GM12872 (cell line): Measurements from ENCODE around the gene NLGN2.

Experiments used
- CTCF ChIP-seq: IDR thresholded peaks from 3 replicates; pipeline ENCODE4 v1.5.1; 2011; ENCODE audit warnings: low read depth, mild to moderate bottlenecking, low read length, moderate library complexity; ENCODE audit not compliant: insufficient read depth

NLGN2 gene

GRCh38 chr17:7437369-7437863 is 29.8 kb downstream of the NLGN2 start:
- no peak for TF ChIP-seq CTCF

GRCh38 chr17:7437950-7438614 is 30.4 kb downstream of the NLGN2 start:
- TF ChIP-seq CTCF, result no peak

- no peak for TF ChIP-seq CTCF
Observed at GRCh38 chr17:7438656-7439460, 31.2 kb downstream of the NLGN2 start.

GRCh38 chr17:7439462-7440112 is 31.9 kb downstream of the NLGN2 start, which contains the start of gene FGF11:
Gene FGF11, plus strand, starts transcription at chr17:7439512. Its CDS starts 109 bp downstream, at chr17:7439621.
- no peak for TF ChIP-seq CTCF

- TF ChIP-seq CTCF, result no peak
Observed at GRCh38 chr17:7440113-7440833, 32.6 kb downstream of the NLGN2 start.

- TF ChIP-seq CTCF, result no peak
Observed at GRCh38 chr17:7440834-7441195, 33.2 kb downstream of the NLGN2 start.

- no peak for TF ChIP-seq CTCF
Observed at GRCh38 chr17:7441266-7441665, 33.6 kb downstream of the NLGN2 start.
